WTC11 (cell line): ENCODE measurements around the gene DSG4. TPM values are rescaled to one million over a fixed set of nuclear protein-coding genes. Genes with fewer than 3 reads are reported as not detected.
A peak's percentile ranks its signal among the peaks of the same experiment; 100 is the strongest.

Experiments used
- ATAC-seq: fragments of 200-7000 bp; cut with Tn5 transposase; 2 replicates; pipeline ENCODE4 v1.10.0; 2021; ENCODE audit warnings: mild to moderate bottlenecking, moderate library complexity
- CTCF ChIA-PET: fragments of 300-600 bp; sonication (Branson Sonifier 250); formaldehyde crosslinking; loops from one replicate; lab custom pipeline; 2021; ENCODE audit warnings: antibody characterized with exemption; lab: Charles Lee
- POLR2A ChIA-PET: fragments of 350-600 bp; sonication (Branson Sonifier 250); formaldehyde crosslinking; loops from one replicate; lab custom pipeline; 2021; ENCODE audit warnings: antibody characterized with exemption; lab: Charles Lee
- DNase-seq: peaks from one replicate; pipeline ENCODE4 v3.0.0; 2021; ENCODE audit warnings: low spot score
- H3K27ac Mint-ChIP-seq: 2 replicates; pipeline ENCODE4 v1.8.0; 2021; ENCODE audit warnings: mixed read lengths
- H3K27me3 Mint-ChIP-seq: 2 replicates; pipeline ENCODE4 v1.8.0; 2021; ENCODE audit warnings: low read depth, mild to moderate bottlenecking, moderate library complexity, mixed read lengths
- H3K36me3 Mint-ChIP-seq: 2 replicates; pipeline ENCODE4 v1.8.0; 2021; ENCODE audit warnings: mixed read lengths
- H3K4me1 Mint-ChIP-seq: 2 replicates; pipeline ENCODE4 v1.8.0; 2022; ENCODE audit warnings: mixed read lengths
- H3K4me3 Mint-ChIP-seq: 2 replicates; pipeline ENCODE4 v1.8.0; 2021; ENCODE audit warnings: mild to moderate bottlenecking, moderate library complexity, mixed read lengths
- H3K9me3 Mint-ChIP-seq: 2 replicates; pipeline ENCODE4 v1.8.0; 2021; ENCODE audit warnings: mixed read lengths
- CREB1 ChIP-seq: sonication (generic); formaldehyde crosslinking; IDR thresholded peaks from 2 replicates; pipeline ENCODE4 v1.8.0; 2023; ENCODE audit warnings: mild to moderate bottlenecking, missing genetic modification reagents
- ESRRA ChIP-seq: sonication (generic); formaldehyde crosslinking; IDR thresholded peaks from 2 replicates; pipeline ENCODE4 v1.8.1; 2022; ENCODE audit warnings: mild to moderate bottlenecking, missing genetic modification reagents, borderline replicate concordance
- HMGA2 ChIP-seq: fragments of 250-450 bp; sonication (Bioruptor Pico); IDR thresholded peaks from 2 replicates; pipeline ENCODE4 v1.4.0; 2021; ENCODE audit warnings: mild to moderate bottlenecking, moderate library complexity
- MXD4 ChIP-seq: fragments of 250-450 bp; sonication (Bioruptor Pico); IDR thresholded peaks from 2 replicates; pipeline ENCODE4 v1.8.0; 2021; ENCODE audit warnings: mild to moderate bottlenecking, moderate library complexity, borderline replicate concordance
- NFE2L1 ChIP-seq: sonication (generic); formaldehyde crosslinking; IDR thresholded peaks from 2 replicates; pipeline ENCODE4 v1.8.1; 2023; ENCODE audit warnings: missing genetic modification reagents
- RORB ChIP-seq: fragments of 250-450 bp; sonication (Bioruptor Pico); IDR thresholded peaks from 2 replicates; pipeline ENCODE4 v1.9.0; 2021; ENCODE audit warnings: mild to moderate bottlenecking
- TEAD4 ChIP-seq: sonication (generic); formaldehyde crosslinking; IDR thresholded peaks from 2 replicates; pipeline ENCODE4 v1.8.0; 2022; ENCODE audit warnings: mild to moderate bottlenecking, missing genetic modification reagents
- ZNF121 ChIP-seq: sonication (generic); formaldehyde crosslinking; IDR thresholded peaks from 2 replicates; pipeline ENCODE4 v1.8.0; 2023; ENCODE audit warnings: missing genetic modification reagents
- ZNF671 ChIP-seq: fragments of 250-450 bp; sonication (Bioruptor Pico); IDR thresholded peaks from 2 replicates; pipeline ENCODE4 v1.8.0; 2021; ENCODE audit warnings: mild to moderate bottlenecking
- total RNA-seq: library from RNA; stranded (reverse); gene quantifications from 3 replicates; pipeline ENCODE4 v1.2.3, GENCODE V29; 2021
- TF ChIP-seq, protein P1 (sequence below): sonication (generic); formaldehyde crosslinking; IDR thresholded peaks from 2 replicates; pipeline ENCODE4 v1.8.1; 2023; ENCODE audit warnings: mild to moderate bottlenecking, missing genetic modification reagents, borderline replicate concordance
- TF ChIP-seq, protein P2 (sequence below): sonication (generic); formaldehyde crosslinking; IDR thresholded peaks from 2 replicates; pipeline ENCODE4 v1.8.0; 2023; ENCODE audit warnings: missing genetic modification reagents, mild to moderate bottlenecking, borderline replicate concordance
- TF ChIP-seq, protein P3 (sequence below): fragments of 250-450 bp; sonication (Bioruptor Pico); IDR thresholded peaks from 2 replicates; pipeline ENCODE4 v2.1.2; 2022; ENCODE audit warnings: mild to moderate bottlenecking, moderate library complexity
- TF ChIP-seq, protein P4 (sequence below): sonication (generic); formaldehyde crosslinking; conservative IDR thresholded peaks from 2 replicates; pipeline ENCODE4 v1.8.1; 2022; ENCODE audit warnings: mild to moderate bottlenecking, missing genetic modification reagents
- TF ChIP-seq, protein P5 (sequence below): sonication (generic); formaldehyde crosslinking; IDR thresholded peaks from 2 replicates; pipeline ENCODE4 v1.8.1; 2022; ENCODE audit warnings: missing genetic modification reagents, borderline replicate concordance
- TF ChIP-seq, protein P6 (sequence below): sonication (generic); formaldehyde crosslinking; IDR thresholded peaks from 2 replicates; pipeline ENCODE4 v1.8.1; 2022; ENCODE audit warnings: mild to moderate bottlenecking, moderate library complexity, missing genetic modification reagents

The DSG4 gene
- total RNA-seq, 1 experiment from 2014 or later, result not detected

DNA sequence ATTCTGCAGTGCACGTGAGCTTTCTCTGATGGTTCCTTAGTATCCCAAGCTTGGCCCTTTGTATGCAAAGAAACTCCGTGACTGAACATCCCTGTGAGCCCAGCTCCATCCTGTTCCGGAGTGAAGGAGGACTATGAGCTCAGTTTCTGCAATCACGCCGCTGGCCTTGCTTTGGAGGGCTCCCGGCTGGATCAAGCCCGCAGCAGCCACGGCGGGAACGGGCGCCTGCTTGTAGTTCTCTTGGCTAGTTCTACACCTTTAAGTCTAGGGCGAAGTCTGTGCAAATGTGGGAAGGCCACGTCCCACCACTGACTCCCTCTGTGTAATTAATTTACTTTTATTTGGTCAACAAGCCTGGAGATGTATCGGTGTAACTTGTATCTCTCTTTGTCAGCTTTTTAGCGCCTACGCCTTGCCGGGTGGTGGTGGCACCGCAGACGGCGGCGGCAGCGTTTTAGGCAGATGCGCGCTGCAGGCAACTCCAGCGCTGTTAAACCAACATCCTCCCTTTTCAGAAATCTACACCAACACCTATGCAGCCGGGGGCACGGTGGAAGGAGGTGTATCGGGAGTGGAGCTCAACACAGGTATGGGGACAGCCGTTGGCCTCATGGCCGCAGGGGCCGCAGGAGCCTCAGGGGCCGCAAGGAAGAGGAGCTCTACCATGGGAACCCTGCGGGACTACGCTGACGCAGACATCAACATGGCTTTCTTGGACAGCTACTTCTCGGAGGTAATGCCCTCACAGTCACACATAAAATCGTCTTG lies 34.3 kb downstream of the DSG4 start:
- H3K4me1 Mint-ChIP-seq, result no peaks in the 10 kb centered on the region
- POLR2A ChIA-PET, result interaction anchor here (0.6 kb wide), 1 partner anchor 166 kb away, joined by 3 read pairs; no protein-coding TSS in a partner anchor
- no peaks in the 10 kb centered on the region for H3K27me3 Mint-ChIP-seq
- no peak for DNase-seq
- CTCF ChIA-PET, result interaction anchor here (0.9 to 2.2 kb wide), 3 partner anchors 13 to 312 kb away, joined by 3 to 14 read pairs (median 5); no protein-coding TSS in a partner anchor
- peaks cover 11% of the 10 kb centered on the region for H3K9me3 Mint-ChIP-seq
- no peak overlapping the region for H3K27ac Mint-ChIP-seq
- ATAC-seq, result peak; percentile 58
- TF ChIP-seq TEAD4 (CRISPR knock-in tag) (no peak), RORB (CRISPR knock-in tag) (no peak), ZNF121 (no peak)
- H3K36me3 Mint-ChIP-seq, result no peaks in the 10 kb centered on the region
- no peak overlapping the region for H3K4me3 Mint-ChIP-seq

DNA sequence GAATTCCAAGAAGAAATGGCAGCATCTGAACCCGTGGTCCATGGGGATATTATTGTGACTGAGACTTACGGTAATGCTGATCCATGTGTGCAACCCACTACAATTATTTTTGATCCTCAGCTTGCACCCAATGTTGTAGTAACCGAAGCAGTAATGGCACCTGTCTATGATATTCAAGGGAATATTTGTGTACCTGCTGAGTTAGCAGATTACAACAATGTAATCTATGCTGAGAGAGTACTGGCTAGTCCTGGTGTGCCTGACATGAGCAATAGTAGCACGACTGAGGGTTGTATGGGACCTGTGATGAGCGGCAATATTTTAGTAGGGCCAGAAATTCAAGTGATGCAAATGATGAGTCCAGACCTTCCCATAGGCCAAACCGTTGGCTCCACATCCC lies 36.6 kb downstream of the DSG4 start:
- Mint-ChIP-seq H3K27ac (no peak overlapping the region), H3K27me3 (no peaks in the 10 kb centered on the region), H3K4me3 (no peak overlapping the region), H3K36me3 (no peaks in the 10 kb centered on the region), H3K9me3 (peaks cover 11% of the 10 kb centered on the region), H3K4me1 (no peaks in the 10 kb centered on the region)
- TF ChIP-seq, protein P1, sequence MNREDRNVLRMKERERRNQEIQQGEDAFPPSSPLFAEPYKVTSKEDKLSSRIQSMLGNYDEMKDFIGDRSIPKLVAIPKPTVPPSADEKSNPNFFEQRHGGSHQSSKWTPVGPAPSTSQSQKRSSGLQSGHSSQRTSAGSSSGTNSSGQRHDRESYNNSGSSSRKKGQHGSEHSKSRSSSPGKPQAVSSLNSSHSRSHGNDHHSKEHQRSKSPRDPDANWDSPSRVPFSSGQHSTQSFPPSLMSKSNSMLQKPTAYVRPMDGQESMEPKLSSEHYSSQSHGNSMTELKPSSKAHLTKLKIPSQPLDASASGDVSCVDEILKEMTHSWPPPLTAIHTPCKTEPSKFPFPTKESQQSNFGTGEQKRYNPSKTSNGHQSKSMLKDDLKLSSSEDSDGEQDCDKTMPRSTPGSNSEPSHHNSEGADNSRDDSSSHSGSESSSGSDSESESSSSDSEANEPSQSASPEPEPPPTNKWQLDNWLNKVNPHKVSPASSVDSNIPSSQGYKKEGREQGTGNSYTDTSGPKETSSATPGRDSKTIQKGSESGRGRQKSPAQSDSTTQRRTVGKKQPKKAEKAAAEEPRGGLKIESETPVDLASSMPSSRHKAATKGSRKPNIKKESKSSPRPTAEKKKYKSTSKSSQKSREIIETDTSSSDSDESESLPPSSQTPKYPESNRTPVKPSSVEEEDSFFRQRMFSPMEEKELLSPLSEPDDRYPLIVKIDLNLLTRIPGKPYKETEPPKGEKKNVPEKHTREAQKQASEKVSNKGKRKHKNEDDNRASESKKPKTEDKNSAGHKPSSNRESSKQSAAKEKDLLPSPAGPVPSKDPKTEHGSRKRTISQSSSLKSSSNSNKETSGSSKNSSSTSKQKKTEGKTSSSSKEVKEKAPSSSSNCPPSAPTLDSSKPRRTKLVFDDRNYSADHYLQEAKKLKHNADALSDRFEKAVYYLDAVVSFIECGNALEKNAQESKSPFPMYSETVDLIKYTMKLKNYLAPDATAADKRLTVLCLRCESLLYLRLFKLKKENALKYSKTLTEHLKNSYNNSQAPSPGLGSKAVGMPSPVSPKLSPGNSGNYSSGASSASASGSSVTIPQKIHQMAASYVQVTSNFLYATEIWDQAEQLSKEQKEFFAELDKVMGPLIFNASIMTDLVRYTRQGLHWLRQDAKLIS, result no peak
- TF ChIP-seq MXD4 (no peak), ESRRA (no peak), ZNF671 (CRISPR knock-in tag) (no peak), CREB1 (CRISPR knock-in tag) (no peak), NFE2L1 (CRISPR knock-in tag) (no peak)
- TF ChIP-seq, protein P2, sequence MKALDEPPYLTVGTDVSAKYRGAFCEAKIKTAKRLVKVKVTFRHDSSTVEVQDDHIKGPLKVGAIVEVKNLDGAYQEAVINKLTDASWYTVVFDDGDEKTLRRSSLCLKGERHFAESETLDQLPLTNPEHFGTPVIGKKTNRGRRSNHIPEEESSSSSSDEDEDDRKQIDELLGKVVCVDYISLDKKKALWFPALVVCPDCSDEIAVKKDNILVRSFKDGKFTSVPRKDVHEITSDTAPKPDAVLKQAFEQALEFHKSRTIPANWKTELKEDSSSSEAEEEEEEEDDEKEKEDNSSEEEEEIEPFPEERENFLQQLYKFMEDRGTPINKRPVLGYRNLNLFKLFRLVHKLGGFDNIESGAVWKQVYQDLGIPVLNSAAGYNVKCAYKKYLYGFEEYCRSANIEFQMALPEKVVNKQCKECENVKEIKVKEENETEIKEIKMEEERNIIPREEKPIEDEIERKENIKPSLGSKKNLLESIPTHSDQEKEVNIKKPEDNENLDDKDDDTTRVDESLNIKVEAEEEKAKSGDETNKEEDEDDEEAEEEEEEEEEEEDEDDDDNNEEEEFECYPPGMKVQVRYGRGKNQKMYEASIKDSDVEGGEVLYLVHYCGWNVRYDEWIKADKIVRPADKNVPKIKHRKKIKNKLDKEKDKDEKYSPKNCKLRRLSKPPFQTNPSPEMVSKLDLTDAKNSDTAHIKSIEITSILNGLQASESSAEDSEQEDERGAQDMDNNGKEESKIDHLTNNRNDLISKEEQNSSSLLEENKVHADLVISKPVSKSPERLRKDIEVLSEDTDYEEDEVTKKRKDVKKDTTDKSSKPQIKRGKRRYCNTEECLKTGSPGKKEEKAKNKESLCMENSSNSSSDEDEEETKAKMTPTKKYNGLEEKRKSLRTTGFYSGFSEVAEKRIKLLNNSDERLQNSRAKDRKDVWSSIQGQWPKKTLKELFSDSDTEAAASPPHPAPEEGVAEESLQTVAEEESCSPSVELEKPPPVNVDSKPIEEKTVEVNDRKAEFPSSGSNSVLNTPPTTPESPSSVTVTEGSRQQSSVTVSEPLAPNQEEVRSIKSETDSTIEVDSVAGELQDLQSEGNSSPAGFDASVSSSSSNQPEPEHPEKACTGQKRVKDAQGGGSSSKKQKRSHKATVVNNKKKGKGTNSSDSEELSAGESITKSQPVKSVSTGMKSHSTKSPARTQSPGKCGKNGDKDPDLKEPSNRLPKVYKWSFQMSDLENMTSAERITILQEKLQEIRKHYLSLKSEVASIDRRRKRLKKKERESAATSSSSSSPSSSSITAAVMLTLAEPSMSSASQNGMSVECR (CRISPR knock-in tag), result no peak
- TF ChIP-seq, protein P3, sequence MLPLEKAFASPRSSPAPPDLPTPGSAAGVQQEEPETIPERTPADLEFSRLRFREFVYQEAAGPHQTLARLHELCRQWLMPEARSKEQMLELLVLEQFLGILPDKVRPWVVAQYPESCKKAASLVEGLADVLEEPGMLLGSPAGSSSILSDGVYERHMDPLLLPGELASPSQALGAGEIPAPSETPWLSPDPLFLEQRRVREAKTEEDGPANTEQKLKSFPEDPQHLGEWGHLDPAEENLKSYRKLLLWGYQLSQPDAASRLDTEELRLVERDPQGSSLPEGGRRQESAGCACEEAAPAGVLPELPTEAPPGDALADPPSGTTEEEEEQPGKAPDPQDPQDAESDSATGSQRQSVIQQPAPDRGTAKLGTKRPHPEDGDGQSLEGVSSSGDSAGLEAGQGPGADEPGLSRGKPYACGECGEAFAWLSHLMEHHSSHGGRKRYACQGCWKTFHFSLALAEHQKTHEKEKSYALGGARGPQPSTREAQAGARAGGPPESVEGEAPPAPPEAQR (CRISPR knock-in tag), result no peak
- TF ChIP-seq, protein P4, sequence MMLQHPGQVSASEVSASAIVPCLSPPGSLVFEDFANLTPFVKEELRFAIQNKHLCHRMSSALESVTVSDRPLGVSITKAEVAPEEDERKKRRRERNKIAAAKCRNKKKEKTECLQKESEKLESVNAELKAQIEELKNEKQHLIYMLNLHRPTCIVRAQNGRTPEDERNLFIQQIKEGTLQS (CRISPR knock-in tag), result no peak
- DNase-seq (no peak), ATAC-seq (no peak)
- ChIA-PET CTCF (no interaction called here), POLR2A (no interaction called here)

DNA sequence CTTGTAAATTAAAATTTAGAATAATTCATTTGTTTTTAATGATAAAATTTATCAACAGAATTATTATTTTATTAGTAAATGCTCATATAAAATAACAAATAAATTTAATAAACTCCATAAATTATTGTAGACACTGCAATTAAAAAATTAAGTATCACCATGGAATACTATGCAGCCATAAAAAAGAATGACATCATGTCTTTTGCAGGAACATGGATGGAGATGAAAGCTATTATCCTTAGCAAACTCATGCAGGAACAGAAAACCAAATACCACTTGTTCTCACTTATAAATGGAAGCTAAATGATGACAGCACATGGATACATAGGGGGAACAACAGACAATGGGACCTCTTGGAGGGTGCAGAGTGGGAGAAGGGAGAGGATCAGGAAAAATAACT lies 41.3 kb downstream of the DSG4 start:
- ATAC-seq (no peak), DNase-seq (no peak)
- ChIA-PET CTCF (no interaction called here), POLR2A (no interaction called here)
- H3K27me3 Mint-ChIP-seq, result no peaks in the 10 kb centered on the region
- no peak overlapping the region for H3K27ac Mint-ChIP-seq
- TF ChIP-seq HMGA2 (CRISPR knock-in tag), result peak; percentile 11; the same call in 1 of the 2 replicates
- TF ChIP-seq, protein P5, sequence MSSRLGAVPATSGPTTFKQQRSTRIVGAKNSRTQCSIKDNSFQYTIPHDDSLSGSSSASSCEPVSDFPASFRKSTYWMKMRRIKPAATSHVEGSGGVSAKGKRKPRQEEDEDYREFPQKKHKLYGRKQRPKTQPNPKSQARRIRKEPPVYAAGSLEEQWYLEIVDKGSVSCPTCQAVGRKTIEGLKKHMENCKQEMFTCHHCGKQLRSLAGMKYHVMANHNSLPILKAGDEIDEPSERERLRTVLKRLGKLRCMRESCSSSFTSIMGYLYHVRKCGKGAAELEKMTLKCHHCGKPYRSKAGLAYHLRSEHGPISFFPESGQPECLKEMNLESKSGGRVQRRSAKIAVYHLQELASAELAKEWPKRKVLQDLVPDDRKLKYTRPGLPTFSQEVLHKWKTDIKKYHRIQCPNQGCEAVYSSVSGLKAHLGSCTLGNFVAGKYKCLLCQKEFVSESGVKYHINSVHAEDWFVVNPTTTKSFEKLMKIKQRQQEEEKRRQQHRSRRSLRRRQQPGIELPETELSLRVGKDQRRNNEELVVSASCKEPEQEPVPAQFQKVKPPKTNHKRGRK (CRISPR knock-in tag), result no peak
- TF ChIP-seq, protein P6, sequence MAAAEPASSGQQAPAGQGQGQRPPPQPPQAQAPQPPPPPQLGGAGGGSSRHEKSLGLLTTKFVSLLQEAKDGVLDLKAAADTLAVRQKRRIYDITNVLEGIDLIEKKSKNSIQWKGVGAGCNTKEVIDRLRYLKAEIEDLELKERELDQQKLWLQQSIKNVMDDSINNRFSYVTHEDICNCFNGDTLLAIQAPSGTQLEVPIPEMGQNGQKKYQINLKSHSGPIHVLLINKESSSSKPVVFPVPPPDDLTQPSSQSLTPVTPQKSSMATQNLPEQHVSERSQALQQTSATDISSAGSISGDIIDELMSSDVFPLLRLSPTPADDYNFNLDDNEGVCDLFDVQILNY (CRISPR knock-in tag), result no peak
- TF ChIP-seq, all 79 proteins: peak for 1
- Mint-ChIP-seq H3K4me3 (no peak overlapping the region), H3K4me1 (no peaks in the 10 kb centered on the region), H3K9me3 (peaks cover 5% of the 10 kb centered on the region), H3K36me3 (no peaks in the 10 kb centered on the region)
